K562 (cell line): ENCODE measurements around the gene ZIC2.

Source experiments
- BRD4 ChIP-seq: fragments of 200-600 bp; sonication (generic); IDR thresholded peaks from 2 replicates; pipeline ENCODE4 v1.6.1; 2017; ENCODE audit warnings: inconsistent platforms
- EP300 ChIP-seq: IDR thresholded peaks from 2 replicates; pipeline ENCODE4 v1.6.1; 2012; ENCODE audit warnings: low read length, improper control_type of control experiment

DNA sequence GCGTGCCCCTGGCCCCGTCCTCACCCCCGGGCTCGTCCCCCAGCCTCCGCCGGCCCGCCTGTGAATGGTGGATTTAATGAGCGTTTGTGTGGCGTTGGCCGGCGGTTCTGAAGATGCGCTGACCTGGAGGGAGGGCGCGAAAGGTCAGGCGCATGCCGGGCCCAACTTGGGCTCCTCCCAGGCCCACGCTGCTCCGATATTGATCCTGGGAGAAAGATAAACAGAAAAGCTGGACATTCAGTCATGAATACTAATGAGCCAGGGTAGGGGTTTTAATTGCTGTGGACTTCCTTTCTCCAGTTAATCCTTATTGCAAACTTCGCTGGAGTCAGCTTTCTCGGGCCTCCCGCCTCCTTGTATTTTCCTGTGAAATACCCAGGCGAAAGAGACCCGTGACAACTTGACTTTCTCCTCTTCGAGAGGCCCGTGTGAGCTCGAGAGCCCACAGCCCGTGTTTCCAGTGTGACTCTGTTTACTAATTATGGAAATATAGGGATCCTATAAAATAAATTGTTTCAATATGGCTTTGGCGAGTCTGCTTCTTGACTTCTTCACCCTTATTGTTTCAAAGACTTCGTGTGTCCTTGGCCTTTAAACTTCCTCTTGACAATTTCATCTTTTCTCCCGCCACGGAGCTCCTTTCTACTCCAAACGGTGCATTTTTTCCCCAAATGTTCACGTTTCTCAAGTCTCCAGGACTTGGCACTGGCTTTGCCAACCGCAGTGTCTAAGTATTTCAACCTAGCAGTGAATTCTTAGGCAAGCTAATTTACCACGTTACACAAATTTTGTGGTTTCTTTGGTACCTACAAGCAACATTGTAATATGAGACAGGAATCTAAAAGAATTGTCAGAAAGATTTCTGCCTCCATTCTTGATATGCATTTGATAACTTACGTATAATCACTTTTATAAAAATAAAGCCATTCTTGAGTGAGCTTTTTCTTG lies 10.5 kb downstream of the ZIC2 start:
- TF ChIP-seq EP300, result no peak
- TF ChIP-seq BRD4, result no peak
